Fibroblast of lung (primary cell): ENCODE results near the gene RNF11.

Source experiments
- CTCF ChIP-seq, 2 donors: IDR thresholded peaks in 1 of 2; conservative IDR thresholded peaks in 1 of 2; 1 replicate in 1 of 2; 2 replicates in 1 of 2; pipeline ENCODE4 v1.5.1; 2011 to 2012; ENCODE audit warnings: low read length in 2 of 2, control low read depth in 1 of 2, inconsistent platforms in 1 of 2, low read depth in 1 of 2, mild to moderate bottlenecking in 1 of 2
- EZH2 ChIP-seq: IDR thresholded peaks from 2 replicates; pipeline ENCODE4 v1.5.1; 2012; ENCODE audit warnings: low read length, control low read depth, mild to moderate bottlenecking; ENCODE audit errors: missing control alignments

- no peak for TF ChIP-seq CTCF (conservative IDR thresholded peaks at IDR 0.05 in 1 of 2, IDR thresholded peaks at IDR 0.05 in 1 of 2; ENCODE audit: low read depth in 1 of 2, low read length in 2 of 2)
- no peak for TF ChIP-seq EZH2
Measured at GRCh38 chr1:51270751-51271150, 34.7 kb downstream of the RNF11 start.
